22Rv1 (cell line): Measurements from ENCODE around the gene BCAT1.

Experiments used
- H3K27ac ChIP-seq: fragments of 450-650 bp; 2 replicates; pipeline ENCODE4 v1.5.1; 2017
- CTCF ChIP-seq: fragments of 450-650 bp; IDR thresholded peaks from 2 replicates; pipeline ENCODE4 v1.5.1; 2017; ENCODE audit warnings: mild to moderate bottlenecking
- ZFX ChIP-seq: fragments of 450-650 bp; IDR thresholded peaks from 2 replicates; pipeline ENCODE4 v1.6.1; 2017; ENCODE audit warnings: antibody characterized with exemption, borderline replicate concordance

The BCAT1 gene

GRCh38 chr12:24977060-24977459 is 28.2 kb upstream of the BCAT1 start:
- TF ChIP-seq ZFX (no peak), CTCF (no peak)
- H3K27ac ChIP-seq, result no peak overlapping the region

GRCh38 chr12:24975425-24975824 is 26.5 kb upstream of the BCAT1 start:
- no peak overlapping the region for H3K27ac ChIP-seq
- TF ChIP-seq ZFX, result no peak
- TF ChIP-seq CTCF, result no peak

GRCh38 chr12:24974216-24974615 is 25.3 kb upstream of the BCAT1 start:
- no peak for TF ChIP-seq ZFX
- TF ChIP-seq CTCF, result no peak
- no peak overlapping the region for H3K27ac ChIP-seq

GRCh38 chr12:24972078-24972477 is 23.2 kb upstream of the BCAT1 start:
- TF ChIP-seq CTCF (no peak), ZFX (no peak)
- H3K27ac ChIP-seq, result no peak overlapping the region

GRCh38 chr12:24970177-24970576 is 21.3 kb upstream of the BCAT1 start:
- no peak for TF ChIP-seq ZFX
- no peak for TF ChIP-seq CTCF
- no peak overlapping the region for H3K27ac ChIP-seq

GRCh38 chr12:24966951-24967564 is 18.2 kb upstream of the BCAT1 start:
- H3K27ac ChIP-seq, result no peak overlapping the region
- TF ChIP-seq ZFX (no peak), CTCF (no peak)

GRCh38 chr12:24964342-24964741 is 15.4 kb upstream of the BCAT1 start:
- H3K27ac ChIP-seq, result no peak overlapping the region
- TF ChIP-seq ZFX (no peak), CTCF (no peak)
